ENCODE measurements around the gene MPP3.

DNA sequence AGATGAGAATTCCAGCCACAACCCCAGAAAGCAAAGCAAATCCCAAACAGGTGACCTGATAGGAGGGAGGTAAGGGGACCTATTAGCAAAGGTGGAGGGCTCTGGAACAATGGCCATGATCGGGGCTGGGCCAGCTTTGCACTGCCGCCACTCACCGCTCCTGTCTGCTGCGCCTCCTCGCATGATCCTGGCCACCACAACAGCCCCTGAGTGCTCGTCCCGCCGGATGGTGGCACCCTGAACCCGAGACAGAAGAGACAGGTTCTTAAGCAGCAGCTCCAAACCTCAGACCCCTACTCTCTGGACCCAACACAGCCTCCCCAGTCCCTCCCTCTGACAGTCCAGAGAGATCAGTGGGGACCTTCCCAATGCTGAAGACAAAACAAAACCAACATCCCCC lies 5.3 kb downstream of the MPP3 start:
- TF ChIP-seq CTCF (IDR thresholded peaks at IDR 0.05) (no peak), POLR2A (IDR thresholded peaks at IDR 0.05) (no peak)

All from tibial nerve (tissue), 3 donors.